Left ventricle myocardium inferior (tissue), 1 donor: ENCODE results near the gene GRB10. TPM values are rescaled to one million over a fixed set of nuclear protein-coding genes. Genes with fewer than 3 reads are reported as not detected.

ENCODE experiments used
- DNase-seq: peaks from one replicate; pipeline ENCODE4 v3.0.0-alpha.2; 2020
- H3K27ac ChIP-seq: fragments of 200-600 bp; replicated peaks from 2 replicates; pipeline ENCODE4 v1.8.0; 2021
- H3K27me3 ChIP-seq: fragments of 200-600 bp; 2 replicates; pipeline ENCODE4 v1.8.0; 2021; ENCODE audit warnings: low read depth
- H3K36me3 ChIP-seq: fragments of 200-600 bp; 2 replicates; pipeline ENCODE4 v1.8.0; 2021
- H3K4me1 ChIP-seq: fragments of 200-600 bp; 2 replicates; pipeline ENCODE4 v1.8.0; 2021
- H3K4me3 ChIP-seq: fragments of 200-600 bp; 2 replicates; pipeline ENCODE4 v1.8.0; 2021; ENCODE audit warnings: mild to moderate bottlenecking, moderate library complexity
- H3K9me3 ChIP-seq: fragments of 200-600 bp; replicated peaks from 2 replicates; pipeline ENCODE4 v1.8.0; 2021
- intact Hi-C: fragments of 100-400 bp; cut with micrococcal nuclease; formaldehyde crosslinking; loops from one replicate; pipeline ENCODE4 v1.11.0; 2022
- total RNA-seq: library from RNA; stranded (reverse); fragmentation: NEBNext Ultra II Directional; extraction: Animal tissue kit (Norgen Biotek cat#: 25700); gene quantifications from one replicate; pipeline ENCODE4 v1.2.1, GENCODE V29; 2021
- TF ChIP-seq, protein P1 (sequence below): fragments of 200-600 bp; IDR thresholded peaks from 2 replicates; pipeline ENCODE4 v1.8.0; 2021; ENCODE audit warnings: antibody characterized with exemption, mild to moderate bottlenecking, borderline replicate concordance
- donor health status: DM: no; HTN: yes; CAD: no; lungs with severe emphysema.

The GRB10 gene
- total RNA-seq, 1 donor from 2014 or later: 40.6 TPM

DNA sequence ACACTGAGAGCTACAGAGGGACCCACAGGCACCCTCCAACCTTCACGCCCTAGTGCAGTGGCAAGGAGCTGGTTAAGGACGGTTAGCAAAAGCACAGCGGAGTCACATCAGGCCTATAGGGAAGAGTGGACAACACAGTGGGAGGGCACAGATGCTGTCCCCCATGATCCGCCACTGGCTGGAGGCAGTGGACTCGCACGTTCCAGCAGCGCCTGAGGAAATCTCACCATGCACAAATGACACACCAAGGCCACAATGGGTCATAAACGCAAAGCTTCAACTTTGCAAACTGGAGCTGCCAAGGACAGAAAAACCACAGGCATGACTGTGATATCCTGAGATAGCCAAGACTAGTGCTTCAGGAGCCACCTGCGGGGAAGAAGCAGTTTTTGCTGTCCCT is 58.8 kb downstream of the GRB10 start:
- Histone ChIP-seq H3K4me3 (no peak overlapping the region), H3K9me3 (no peaks in the 10 kb centered on the region), H3K27ac (no peak overlapping the region), H3K4me1 (peaks cover 89% of the 10 kb centered on the region), H3K27me3 (no peaks in the 10 kb centered on the region), H3K36me3 (no peaks in the 10 kb centered on the region)
- TF ChIP-seq, protein P1, sequence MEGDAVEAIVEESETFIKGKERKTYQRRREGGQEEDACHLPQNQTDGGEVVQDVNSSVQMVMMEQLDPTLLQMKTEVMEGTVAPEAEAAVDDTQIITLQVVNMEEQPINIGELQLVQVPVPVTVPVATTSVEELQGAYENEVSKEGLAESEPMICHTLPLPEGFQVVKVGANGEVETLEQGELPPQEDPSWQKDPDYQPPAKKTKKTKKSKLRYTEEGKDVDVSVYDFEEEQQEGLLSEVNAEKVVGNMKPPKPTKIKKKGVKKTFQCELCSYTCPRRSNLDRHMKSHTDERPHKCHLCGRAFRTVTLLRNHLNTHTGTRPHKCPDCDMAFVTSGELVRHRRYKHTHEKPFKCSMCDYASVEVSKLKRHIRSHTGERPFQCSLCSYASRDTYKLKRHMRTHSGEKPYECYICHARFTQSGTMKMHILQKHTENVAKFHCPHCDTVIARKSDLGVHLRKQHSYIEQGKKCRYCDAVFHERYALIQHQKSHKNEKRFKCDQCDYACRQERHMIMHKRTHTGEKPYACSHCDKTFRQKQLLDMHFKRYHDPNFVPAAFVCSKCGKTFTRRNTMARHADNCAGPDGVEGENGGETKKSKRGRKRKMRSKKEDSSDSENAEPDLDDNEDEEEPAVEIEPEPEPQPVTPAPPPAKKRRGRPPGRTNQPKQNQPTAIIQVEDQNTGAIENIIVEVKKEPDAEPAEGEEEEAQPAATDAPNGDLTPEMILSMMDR: no peak
- DNase-seq: no peak
- intact Hi-C loops: no loop called here

DNA sequence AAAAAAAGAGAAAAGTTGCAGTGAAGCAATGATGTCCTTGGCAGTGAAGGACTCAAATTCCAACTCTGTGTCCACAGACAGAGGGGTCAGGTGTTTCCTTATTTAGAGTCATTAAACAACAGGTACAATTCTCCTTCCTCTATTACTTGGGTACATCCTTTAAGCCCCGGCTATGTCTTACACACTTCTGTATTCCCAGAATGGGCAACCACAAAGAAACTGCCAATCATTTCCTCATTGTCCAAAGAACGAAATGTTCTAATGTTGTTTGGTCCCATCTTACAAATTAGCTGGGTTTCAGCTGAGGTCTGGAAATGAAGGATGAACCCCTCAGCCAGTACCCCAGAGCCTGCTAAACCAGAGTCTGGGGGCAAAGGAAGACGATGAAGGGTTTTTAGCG is 59.5 kb downstream of the GRB10 start:
- Histone ChIP-seq H3K27ac (no peak overlapping the region), H3K9me3 (no peaks in the 10 kb centered on the region)
- intact Hi-C loops: no loop called here

DNA sequence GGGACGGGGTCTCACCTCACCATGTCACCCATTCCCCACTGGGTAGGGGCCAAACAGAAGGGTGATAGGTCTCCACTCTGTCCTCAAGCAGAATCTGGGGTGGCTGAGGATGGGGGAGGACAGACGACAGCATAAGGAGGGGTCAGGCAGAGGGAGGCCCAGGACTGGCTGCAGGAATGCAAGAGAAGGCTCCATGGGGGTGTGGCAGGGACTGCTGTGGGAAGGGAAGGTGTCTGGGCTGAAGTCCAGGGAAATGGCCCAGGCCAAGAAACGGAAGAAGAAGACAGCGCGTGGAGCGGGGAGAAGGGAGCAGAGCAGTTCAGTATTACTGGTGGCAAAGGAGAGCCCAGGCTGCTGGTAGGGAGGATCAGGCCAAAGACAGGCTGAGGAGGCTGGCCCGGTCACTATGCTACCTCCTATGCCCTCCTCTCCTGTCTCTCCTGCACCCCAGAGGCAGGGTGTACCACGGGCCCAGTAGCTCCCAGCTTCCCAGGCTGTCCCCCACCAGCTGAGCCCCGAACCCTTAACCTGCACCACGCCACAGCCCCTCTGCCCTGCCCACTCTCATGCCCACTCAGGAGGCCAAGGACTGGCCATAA is 60.9 kb downstream of the GRB10 start:
- intact Hi-C loops: no loop called here
- no peaks in the 10 kb centered on the region for H3K27me3 ChIP-seq
- H3K4me1 ChIP-seq: peaks cover 88% of the 10 kb centered on the region
- no peaks in the 10 kb centered on the region for H3K9me3 ChIP-seq
- peak overlapping the region; percentile 49 for H3K27ac ChIP-seq
- H3K36me3 ChIP-seq: no peaks in the 10 kb centered on the region
- DNase-seq: peak; percentile 32
- H3K4me3 ChIP-seq: no peak overlapping the region
- TF ChIP-seq, protein P1: no peak

More for the DNA sequence above, 59.5 kb downstream of the GRB10 start:
- DNase-seq: no peak
- H3K27me3 ChIP-seq: no peaks in the 10 kb centered on the region
- TF ChIP-seq, protein P1: no peak
- H3K4me1 ChIP-seq: peaks cover 89% of the 10 kb centered on the region
- no peaks in the 10 kb centered on the region for H3K36me3 ChIP-seq
- no peak overlapping the region for H3K4me3 ChIP-seq

DNA sequence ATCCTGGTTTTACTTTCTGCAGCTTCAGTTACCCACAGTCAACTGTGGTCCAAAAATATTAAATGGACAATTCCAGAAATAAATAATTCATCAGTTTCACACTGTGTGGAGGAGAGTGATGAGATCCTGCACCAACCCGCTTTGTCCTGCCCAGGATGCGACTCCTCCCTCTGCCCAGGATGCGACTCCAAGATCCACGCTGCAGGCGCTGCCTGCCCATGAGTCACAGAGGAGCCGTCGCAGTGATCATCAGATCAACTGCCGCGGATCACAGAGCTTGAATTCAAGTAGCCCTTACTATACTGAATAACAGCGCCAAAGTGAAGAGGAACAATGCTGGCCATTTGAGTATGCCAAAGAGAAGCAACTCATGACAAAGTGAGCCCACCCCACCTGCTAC is 61.5 kb downstream of the GRB10 start:
- Histone ChIP-seq H3K36me3 (no peaks in the 10 kb centered on the region), H3K4me3 (no peak overlapping the region), H3K27ac (peak overlapping the region; percentile 49), H3K4me1 (peaks cover 88% of the 10 kb centered on the region), H3K9me3 (no peaks in the 10 kb centered on the region), H3K27me3 (no peaks in the 10 kb centered on the region)
- intact Hi-C loops: no loop called here
- DNase-seq: no peak
- TF ChIP-seq, protein P1: no peak

DNA sequence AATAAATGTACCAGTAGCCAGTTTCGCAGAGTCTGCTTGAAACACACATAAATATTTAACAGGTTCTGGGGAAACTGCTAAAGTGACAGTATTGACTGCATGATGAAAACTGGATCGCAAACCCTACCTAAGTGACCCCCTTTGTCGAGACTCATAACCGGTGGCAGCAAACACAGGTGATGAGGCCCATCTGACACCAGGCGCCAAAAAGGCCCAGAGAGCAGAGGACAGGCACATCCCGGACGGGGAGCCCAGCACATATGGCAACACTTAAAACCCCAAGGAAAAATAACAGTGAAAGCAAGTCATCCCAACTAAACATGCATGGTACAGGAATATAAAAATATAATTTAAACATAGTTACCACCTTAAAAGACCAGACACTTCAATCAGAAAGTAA is 62.4 kb downstream of the GRB10 start:
- intact Hi-C loops: no loop called here
- TF ChIP-seq, protein P1: no peak
- no peaks in the 10 kb centered on the region for H3K9me3 ChIP-seq
- no peak overlapping the region for H3K27ac ChIP-seq
- no peak overlapping the region for H3K4me3 ChIP-seq
- H3K27me3 ChIP-seq: no peaks in the 10 kb centered on the region
- no peak for DNase-seq
- H3K4me1 ChIP-seq: peaks cover 87% of the 10 kb centered on the region
- H3K36me3 ChIP-seq: no peaks in the 10 kb centered on the region
